C4-2B (cell line): ENCODE results near the gene SMCO1.

Source experiments
- CTCF ChIP-seq: fragments of 450-650 bp; conservative IDR thresholded peaks from 2 replicates; pipeline ENCODE4 v1.5.1; 2017; ENCODE audit warnings: mild to moderate bottlenecking
- ZFX ChIP-seq: fragments of 450-650 bp; IDR thresholded peaks from 2 replicates; pipeline ENCODE4 v1.6.1; 2017

DNA sequence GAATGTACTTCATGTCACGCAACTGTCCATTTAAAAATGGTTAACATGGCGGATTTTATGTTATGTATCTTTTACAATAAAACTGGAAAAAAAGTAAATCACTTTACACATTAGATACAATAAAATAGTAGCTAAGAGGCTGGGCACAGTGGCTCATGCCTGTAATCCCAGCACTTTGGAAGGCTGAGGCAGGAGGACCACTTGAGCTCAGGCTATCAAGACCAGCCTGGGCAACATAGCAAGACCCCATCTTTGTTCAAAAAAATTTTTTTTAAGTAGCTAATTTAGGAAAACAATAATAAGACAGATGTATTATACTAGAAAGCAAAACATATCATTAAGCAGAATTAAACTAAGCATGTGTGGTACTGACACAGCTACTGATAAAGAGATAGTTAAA is 23.1 kb downstream of the SMCO1 start:
- no peak for TF ChIP-seq CTCF
- no peak for TF ChIP-seq ZFX
